ENCODE data around the gene DRAP1. TPM values are rescaled to one million over a fixed set of nuclear protein-coding genes. Genes with fewer than 3 reads are reported as not detected.

DRAP1 gene
- total and polyA plus RNA-seq, 9 of the 15 experiments (the other 6 are each of a cell fraction or from before 2014, with no cell fraction given), result 9.6 to 200 (median 92.9) TPM

GRCh38 chr11:65900125-65900898 lies 18.9 kb upstream of the DRAP1 start, which contains the start of gene FOSL1 (continued):
- TF ChIP-seq ZNF398 (CRISPR knock-in tag; IDR thresholded peaks at IDR 0.05) (no peak), EWSR1 (IDR thresholded peaks at IDR 0.05; ENCODE audit: borderline replicate concordance, low read depth, partially characterized antibody) (no peak), HCFC1 (IDR thresholded peaks at IDR 0.05; ENCODE audit: low read depth, low read length) (peak; percentile 21; the same call in 1 of the 2 replicates), MAZ (CRISPR knock-in tag; conservative IDR thresholded peaks at IDR 0.05 in 1 of 2, IDR thresholded peaks at IDR 0.05 in 1 of 2) (peak; percentile 73 to 85; a peak in 3 of 4 replicates), SNRNP70 (optimal IDR thresholded peaks at IDR 0.05; ENCODE audit: low read depth, low read length) (no peak), ARHGAP35 (IDR thresholded peaks at IDR 0.05; ENCODE audit: partially characterized antibody) (no peak), ZNF707 (CRISPR knock-in tag; conservative IDR thresholded peaks at IDR 0.05) (no peak), ZNF76 (CRISPR knock-in tag; IDR thresholded peaks at IDR 0.05; ENCODE audit: borderline replicate concordance) (no peak), MLX (CRISPR knock-in tag; conservative IDR thresholded peaks at IDR 0.05) (no peak), NONO (IDR thresholded peaks at IDR 0.05; ENCODE audit: low read depth in 2 of 2, low read length in 1 of 2) (peak; percentile 97 to 99), NFATC3 (IDR thresholded peaks at IDR 0.05) (no peak), ZBTB12 (CRISPR knock-in tag; IDR thresholded peaks at IDR 0.05) (peak; percentile 69), ZNF217 (CRISPR knock-in tag; IDR thresholded peaks at IDR 0.05) (no peak), NEUROD1 (IDR thresholded peaks at IDR 0.05; ENCODE audit: borderline replicate concordance, low read depth, low read length, partially characterized antibody) (peak; percentile 52), TRIM24 (IDR thresholded peaks at IDR 0.05) (no peak), CCNT2 (IDR thresholded peaks at IDR 0.05; ENCODE audit: borderline replicate concordance, extremely low read depth, insufficient read length, low read depth, low read length) (peak; percentile 97), ZKSCAN3 (CRISPR knock-in tag; IDR thresholded peaks at IDR 0.05) (no peak)
- TF ChIP-seq, protein P1, sequence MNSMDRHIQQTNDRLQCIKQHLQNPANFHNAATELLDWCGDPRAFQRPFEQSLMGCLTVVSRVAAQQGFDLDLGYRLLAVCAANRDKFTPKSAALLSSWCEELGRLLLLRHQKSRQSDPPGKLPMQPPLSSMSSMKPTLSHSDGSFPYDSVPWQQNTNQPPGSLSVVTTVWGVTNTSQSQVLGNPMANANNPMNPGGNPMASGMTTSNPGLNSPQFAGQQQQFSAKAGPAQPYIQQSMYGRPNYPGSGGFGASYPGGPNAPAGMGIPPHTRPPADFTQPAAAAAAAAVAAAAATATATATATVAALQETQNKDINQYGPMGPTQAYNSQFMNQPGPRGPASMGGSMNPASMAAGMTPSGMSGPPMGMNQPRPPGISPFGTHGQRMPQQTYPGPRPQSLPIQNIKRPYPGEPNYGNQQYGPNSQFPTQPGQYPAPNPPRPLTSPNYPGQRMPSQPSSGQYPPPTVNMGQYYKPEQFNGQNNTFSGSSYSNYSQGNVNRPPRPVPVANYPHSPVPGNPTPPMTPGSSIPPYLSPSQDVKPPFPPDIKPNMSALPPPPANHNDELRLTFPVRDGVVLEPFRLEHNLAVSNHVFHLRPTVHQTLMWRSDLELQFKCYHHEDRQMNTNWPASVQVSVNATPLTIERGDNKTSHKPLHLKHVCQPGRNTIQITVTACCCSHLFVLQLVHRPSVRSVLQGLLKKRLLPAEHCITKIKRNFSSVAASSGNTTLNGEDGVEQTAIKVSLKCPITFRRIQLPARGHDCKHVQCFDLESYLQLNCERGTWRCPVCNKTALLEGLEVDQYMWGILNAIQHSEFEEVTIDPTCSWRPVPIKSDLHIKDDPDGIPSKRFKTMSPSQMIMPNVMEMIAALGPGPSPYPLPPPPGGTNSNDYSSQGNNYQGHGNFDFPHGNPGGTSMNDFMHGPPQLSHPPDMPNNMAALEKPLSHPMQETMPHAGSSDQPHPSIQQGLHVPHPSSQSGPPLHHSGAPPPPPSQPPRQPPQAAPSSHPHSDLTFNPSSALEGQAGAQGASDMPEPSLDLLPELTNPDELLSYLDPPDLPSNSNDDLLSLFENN (IDR thresholded peaks at IDR 0.05; ENCODE audit: low read depth in 2 of 2, low read length in 2 of 2), result peak in 1 of 2 experiments; percentile 67; a peak in 1 of 4 replicates
